NCI-H2171 treated with DMSO at 0.1 percent for 48 hours (cell line): ENCODE results near the gene SOX9.
A peak's percentile ranks its signal among the peaks of the same experiment; 100 is the strongest.

Source experiments
- DNase-seq: peaks from one replicate; lab custom pipeline; 2025; lab: John Stamatoyannopoulos, UW

The SOX9 gene

DNA sequence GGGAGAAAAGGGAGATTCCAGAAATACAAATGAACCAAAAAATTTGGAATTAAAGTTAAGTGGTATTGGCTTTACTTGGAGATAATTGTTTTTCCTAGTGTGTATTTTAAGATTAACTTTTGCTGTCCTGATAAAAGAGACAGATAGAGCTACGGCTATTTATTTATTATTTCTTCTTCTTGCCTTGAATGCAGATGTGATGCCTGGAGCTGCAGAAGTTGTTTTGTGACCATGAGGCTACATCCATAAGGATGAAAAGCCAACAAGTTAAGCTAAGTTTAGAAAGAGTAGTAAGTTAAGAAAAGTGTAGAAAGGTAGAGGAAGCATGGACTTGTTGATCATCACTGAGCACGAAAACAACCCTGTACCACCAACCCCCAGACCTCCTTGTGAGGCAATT is 41.7 kb downstream of the SOX9 start:
- no peak for DNase-seq

- DNase-seq, result peak; percentile 43
Measured at GRCh38 chr17:72163474-72163873, 42.7 kb downstream of the SOX9 start.

GRCh38 chr17:72164158-72164739 is 43.4 kb downstream of the SOX9 start:
- DNase-seq, result no peak

DNA sequence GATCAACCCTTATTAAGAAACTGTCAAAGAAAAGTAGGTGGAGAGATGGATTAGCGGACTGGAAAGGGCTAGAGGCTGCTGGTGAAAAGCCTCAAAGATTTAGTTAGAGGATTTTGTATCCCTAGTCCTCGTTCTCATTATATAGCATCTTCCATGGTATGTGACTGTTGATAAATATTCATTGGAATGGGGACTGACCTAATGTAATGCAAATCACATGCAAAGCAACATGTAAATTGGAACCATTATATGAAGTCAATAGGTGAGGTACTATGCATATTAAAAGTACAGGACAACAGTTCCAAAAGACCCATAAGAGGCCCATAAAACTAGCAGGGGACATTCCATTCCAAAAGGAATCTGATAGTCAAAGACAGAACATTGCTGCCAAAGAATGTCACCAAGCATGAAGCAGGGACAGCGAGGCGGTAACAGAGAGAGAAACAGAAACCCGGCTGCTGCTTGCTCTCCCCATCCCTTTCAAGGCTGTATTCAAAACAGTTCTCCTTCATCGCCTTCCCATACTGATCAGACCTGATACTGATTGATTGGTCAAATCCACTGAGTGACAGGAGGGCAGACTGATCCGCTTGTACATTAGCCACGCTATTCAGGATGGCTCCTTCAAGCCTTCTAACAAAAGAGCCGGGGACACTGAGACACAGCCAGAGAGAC is 44.5 kb downstream of the SOX9 start:
- DNase-seq, result no peak

GRCh38 chr17:72165867-72166439 is 45.1 kb downstream of the SOX9 start:
- no peak for DNase-seq

GRCh38 chr17:72167593-72167992 is 46.8 kb downstream of the SOX9 start:
- DNase-seq, result no peak

GRCh38 chr17:72169823-72170222 is 49.0 kb downstream of the SOX9 start:
- no peak for DNase-seq

GRCh38 chr17:72171703-72172667 is 51.2 kb downstream of the SOX9 start:
- DNase-seq, result peak; percentile 45

DNA sequence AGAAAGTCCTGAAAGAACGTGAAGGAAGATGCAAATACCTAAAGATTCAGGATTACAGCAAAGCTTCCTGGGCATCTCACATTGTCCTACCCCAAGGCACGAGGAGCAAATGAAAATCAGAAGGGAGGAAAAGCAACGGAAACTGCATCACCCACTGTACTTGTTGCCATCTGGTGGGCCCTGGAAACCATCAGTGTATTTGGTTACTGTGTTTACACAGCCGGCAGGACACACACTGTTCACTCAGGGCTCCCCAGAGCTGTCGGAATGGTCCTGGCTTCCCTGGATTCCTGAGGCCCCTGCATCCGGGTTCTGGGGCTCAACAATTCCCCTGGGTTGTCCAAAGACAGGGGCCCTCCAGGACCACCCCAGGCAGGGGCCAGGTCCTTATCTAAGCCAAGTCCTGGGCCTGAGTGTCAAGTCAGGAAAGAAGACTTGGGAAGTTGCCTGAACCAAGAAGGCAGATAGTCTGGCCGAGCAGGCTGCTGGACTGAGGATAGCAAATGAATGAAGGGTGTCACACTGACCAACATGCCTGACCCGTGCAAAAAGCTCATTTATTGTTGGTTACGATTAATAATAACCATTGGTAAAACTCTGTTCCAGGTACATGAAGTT is 52.8 kb downstream of the SOX9 start:
- peak; percentile 95 for DNase-seq

DNA sequence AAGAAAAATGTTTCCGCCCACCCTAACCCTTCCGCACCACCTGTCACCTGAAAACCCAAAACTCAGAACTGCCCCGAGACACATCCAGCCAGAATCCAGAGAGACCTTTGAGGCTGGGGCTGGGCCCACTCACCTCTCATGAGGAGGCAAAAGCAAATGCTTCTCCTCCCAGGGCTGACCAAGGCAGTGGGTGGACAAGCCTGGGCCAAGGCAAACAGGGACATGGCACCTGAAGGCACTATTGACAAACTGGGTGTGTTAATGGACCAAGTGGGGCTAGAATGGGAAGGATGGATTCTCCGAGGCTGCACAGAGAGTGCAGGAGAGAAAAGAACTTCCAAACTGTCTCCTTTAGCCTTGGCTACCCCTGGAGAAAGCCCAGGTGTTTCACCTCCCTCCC is 54.4 kb downstream of the SOX9 start:
- no peak for DNase-seq
